ENCODE data around the gene HOXB9.

The HOXB9 gene

DNA sequence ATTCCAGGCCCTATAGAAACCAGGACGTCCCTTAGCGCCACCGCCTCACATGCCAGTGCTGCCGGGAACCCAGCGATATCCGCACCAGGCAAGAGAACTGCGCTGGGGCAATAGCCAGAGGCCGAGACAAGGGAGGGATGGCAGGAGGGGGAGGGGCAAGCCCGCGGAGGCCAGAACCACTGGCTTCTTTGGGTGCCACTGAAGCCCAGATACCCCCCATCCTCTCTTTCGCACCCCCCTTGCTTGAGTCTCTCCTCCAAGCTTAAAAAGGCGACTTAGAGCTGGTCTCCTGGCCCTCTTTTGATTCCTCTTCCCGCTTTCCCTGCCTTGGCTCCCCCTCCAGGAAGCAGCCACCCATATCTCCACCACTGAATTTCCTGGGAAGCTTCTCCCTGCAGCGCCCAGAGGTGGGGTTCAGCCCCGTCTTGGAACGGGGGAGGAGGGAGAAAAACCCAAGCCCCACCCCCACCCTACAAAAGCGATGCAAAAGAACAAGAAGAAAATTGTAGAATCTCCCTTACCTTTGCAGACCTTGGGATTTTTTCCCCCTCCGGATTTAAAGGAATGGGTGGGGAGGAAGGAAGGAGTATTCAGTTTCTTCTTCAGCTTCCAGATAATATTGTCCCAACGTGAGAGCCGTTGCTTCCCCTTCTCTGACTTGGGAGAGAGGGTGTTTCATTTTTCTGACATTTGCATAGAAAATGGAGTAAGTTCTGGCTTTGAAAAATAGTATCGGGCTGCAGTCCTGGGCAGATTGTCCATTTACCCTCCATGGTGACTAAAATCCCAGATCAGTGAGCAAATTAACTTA, 22.0 kb downstream of the HOXB9 start:
- peaks cover 38% of the 10 kb centered on the region for H3K27me3 Mint-ChIP-seq
- H3K36me3 Mint-ChIP-seq, result no peaks in the 10 kb centered on the region
- H3K4me1 Mint-ChIP-seq, result peaks cover 6% of the 10 kb centered on the region
- DNase-seq (ENCODE audit: low spot score in 2 of 2), result no peak
- no peak for ATAC-seq (ENCODE audit: low read depth)
- no peaks in the 10 kb centered on the region for H3K9me3 Mint-ChIP-seq
- H3K27ac Mint-ChIP-seq, result no peak overlapping the region
- no peak overlapping the region for H3K4me3 Mint-ChIP-seq

GRCh38 chr17:48601539-48602425, 24.4 kb downstream of the HOXB9 start:
- H3K4me3 Mint-ChIP-seq, result no peak overlapping the region
- no peak for ATAC-seq (ENCODE audit: low read depth)

DNA sequence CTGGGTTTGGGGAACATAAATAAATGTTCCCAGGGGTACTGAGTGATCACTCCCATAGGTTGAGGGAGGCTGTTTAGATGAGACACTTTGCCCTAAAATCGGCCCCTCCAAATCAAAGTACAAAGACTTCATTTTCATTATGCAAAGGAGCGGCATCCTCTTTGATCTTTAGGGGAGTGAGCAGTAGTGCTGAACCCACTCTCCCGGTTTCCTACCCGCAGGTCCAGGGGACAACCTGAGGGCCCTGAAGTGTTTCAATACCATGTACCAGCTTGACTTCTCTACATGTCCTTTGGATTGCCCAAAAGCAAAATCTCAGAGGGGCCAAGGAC, 25.0 kb downstream of the HOXB9 start:
- H3K4me1 Mint-ChIP-seq, result peaks cover 26% of the 10 kb centered on the region
- H3K27ac Mint-ChIP-seq, result no peak overlapping the region
- no peaks in the 10 kb centered on the region for H3K9me3 Mint-ChIP-seq
- DNase-seq (ENCODE audit: low spot score in 2 of 2) (no peak), ATAC-seq (ENCODE audit: low read depth) (no peak)
- no peak overlapping the region for H3K4me3 Mint-ChIP-seq
- H3K36me3 Mint-ChIP-seq, result no peaks in the 10 kb centered on the region
- peaks cover 48% of the 10 kb centered on the region for H3K27me3 Mint-ChIP-seq

More at GRCh38 chr17:48601539-48602425, 24.4 kb downstream of the HOXB9 start:
- Mint-ChIP-seq H3K27ac (no peak overlapping the region), H3K9me3 (no peaks in the 10 kb centered on the region), H3K4me1 (peaks cover 20% of the 10 kb centered on the region), H3K36me3 (no peaks in the 10 kb centered on the region), H3K27me3 (peaks cover 46% of the 10 kb centered on the region)
- no peak for DNase-seq (ENCODE audit: low spot score in 2 of 2)

DNA sequence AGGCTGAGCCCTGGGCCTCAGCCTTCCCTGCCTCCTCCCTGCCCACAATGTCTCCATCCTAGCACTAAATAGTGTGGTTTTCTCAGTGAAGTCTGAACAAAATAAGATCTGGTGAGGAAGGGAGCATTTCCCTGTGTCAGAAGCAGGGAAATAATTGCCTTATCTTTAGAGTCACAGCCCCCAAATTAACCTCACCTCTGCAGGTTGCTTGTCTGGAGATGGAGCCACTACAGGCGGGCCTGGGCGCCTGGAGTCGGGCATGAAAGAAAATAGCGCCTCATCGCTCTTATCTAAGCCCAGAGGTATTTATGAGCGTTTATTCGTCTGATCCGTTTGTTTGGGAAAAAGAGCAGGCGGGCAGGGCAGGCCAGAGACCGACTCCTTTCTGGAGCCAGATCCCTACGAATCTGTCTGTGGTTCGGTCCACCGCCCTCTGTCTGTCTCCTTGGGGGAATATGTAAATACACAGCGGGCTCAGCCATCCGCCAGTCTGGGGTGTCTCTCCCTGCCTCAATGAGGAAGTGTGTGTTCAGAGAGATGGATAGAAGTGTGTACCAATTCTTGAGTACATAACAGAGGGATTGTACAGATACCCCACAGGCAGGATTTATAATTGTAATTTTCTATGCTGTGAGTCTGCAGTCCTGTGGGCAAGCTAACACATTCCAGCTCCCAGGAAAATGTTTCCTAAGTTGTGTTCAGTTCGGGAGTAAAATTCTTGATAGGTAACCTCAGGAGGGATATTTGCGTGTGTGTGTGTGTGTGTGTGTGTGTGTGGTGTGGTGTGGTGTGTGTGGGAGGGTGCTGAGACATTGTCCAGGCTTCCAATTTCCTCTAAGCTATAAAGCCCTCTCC, 25.7 kb downstream of the HOXB9 start:
- Mint-ChIP-seq H3K9me3 (no peaks in the 10 kb centered on the region), H3K27me3 (peaks cover 52% of the 10 kb centered on the region), H3K4me1 (peaks cover 26% of the 10 kb centered on the region)

DNA sequence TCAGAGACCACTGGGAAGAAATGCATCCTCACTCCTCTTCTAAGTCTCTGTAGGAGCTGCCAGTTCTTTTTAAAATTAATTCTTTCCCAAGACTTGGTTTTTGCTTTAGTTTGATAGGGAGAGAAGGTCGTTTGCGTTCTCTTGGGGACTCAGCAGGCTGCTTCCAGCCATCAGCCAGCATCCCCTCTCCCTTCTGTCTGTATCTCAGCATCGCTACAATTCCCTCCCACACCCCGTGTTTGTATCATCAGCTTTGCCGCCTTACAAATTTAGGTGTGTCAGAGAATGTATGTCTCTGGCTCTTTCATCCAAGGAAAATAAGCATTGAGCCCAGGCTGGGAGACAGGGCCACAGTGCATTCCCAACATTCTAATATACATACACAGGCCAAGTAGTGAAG, 26.8 kb downstream of the HOXB9 start:
- peaks cover 23% of the 10 kb centered on the region for H3K4me1 Mint-ChIP-seq

More for the DNA sequence above, 25.7 kb downstream of the HOXB9 start:
- H3K27ac Mint-ChIP-seq, result no peak overlapping the region
- DNase-seq (ENCODE audit: low spot score in 2 of 2), result no peak
- H3K4me3 Mint-ChIP-seq, result no peak overlapping the region
- no peaks in the 10 kb centered on the region for H3K36me3 Mint-ChIP-seq
- ATAC-seq (ENCODE audit: low read depth), result no peak

GRCh38 chr17:48598736-48599135, 27.4 kb downstream of the HOXB9 start:
- DNase-seq (ENCODE audit: low spot score in 2 of 2) (no peak), ATAC-seq (ENCODE audit: low read depth) (no peak)
- Mint-ChIP-seq H3K27me3 (peaks cover 52% of the 10 kb centered on the region), H3K36me3 (no peaks in the 10 kb centered on the region), H3K27ac (no peak overlapping the region), H3K4me3 (no peak overlapping the region), H3K4me1 (peaks cover 25% of the 10 kb centered on the region), H3K9me3 (no peaks in the 10 kb centered on the region)

More for the DNA sequence above, 26.8 kb downstream of the HOXB9 start:
- H3K9me3 Mint-ChIP-seq, result no peaks in the 10 kb centered on the region
- no peak for DNase-seq (ENCODE audit: low spot score in 2 of 2)
- H3K4me3 Mint-ChIP-seq, result no peak overlapping the region
- no peaks in the 10 kb centered on the region for H3K36me3 Mint-ChIP-seq
- H3K27me3 Mint-ChIP-seq, result peaks cover 51% of the 10 kb centered on the region
- no peak for ATAC-seq (ENCODE audit: low read depth)
- H3K27ac Mint-ChIP-seq, result no peak overlapping the region

DNA sequence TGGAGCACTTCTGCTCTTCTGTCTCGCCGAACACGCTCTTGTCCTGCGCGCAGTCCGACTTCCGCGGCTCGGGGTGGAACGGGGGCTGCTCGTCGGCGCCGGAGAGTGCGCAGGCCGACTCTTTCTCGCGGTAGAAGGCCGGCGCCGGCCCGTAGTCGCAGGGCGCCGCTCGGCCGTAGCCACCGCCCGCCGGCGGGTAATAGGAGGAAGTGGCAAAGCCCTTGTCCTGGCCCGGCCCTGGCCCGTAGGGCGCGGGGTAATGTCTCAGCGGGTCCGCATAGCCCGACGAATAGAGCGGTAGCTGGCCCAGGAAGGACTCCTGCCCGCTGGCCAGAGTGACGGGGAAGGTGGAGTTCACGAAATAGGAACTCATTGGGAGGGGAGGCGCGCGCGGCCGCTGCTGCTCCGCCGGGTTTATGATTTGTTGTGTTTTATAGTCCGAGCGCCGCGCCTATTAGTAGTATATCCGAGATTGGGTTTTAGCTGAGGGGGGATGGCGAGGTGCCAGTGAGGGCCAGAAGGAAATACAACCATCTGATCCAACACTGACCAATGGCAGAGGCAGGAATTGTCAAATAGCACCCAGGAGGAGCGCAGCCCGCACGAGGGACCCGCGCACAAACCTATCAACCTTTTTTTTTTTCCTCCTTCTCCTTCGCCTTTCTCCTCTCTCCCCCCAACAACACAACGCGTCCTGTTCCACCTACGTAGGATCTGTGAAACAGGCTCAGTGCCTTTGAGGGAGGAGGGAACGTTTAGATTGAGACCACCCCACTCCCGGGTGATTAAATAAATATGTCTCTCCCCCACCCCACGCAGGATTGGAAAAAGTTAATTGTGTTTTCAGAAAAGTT, 28.2 kb downstream of the HOXB9 start:
- peak; percentile 39 for ATAC-seq (ENCODE audit: low read depth)
- peak overlapping the region; percentile 84 for H3K4me3 Mint-ChIP-seq
- no peaks in the 10 kb centered on the region for H3K36me3 Mint-ChIP-seq
- peak; percentile 42 to 68 for DNase-seq (ENCODE audit: low spot score in 2 of 2)
- H3K27ac Mint-ChIP-seq, result peak overlapping the region; percentile 73
- H3K4me1 Mint-ChIP-seq, result peaks cover 26% of the 10 kb centered on the region
- H3K27me3 Mint-ChIP-seq, result peaks cover 48% of the 10 kb centered on the region
- no peaks in the 10 kb centered on the region for H3K9me3 Mint-ChIP-seq

DNA sequence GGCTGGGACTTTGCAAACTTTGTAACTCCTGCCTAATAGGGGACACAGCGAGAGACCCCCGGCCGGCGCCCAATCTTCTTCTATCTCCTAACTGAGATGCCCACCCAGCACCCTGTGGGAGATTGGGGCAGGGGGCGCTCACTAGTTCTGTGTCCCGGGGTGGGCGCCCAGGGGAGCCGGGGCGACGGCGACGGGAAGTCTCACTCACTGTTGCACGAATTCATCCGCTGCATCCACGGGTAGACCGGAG, 28.7 kb downstream of the HOXB9 start:
- H3K27ac Mint-ChIP-seq, result peak overlapping the region; percentile 73
- H3K36me3 Mint-ChIP-seq, result no peaks in the 10 kb centered on the region
- peak overlapping the region; percentile 84 for H3K4me3 Mint-ChIP-seq
- DNase-seq (ENCODE audit: low spot score in 2 of 2) (no peak), ATAC-seq (ENCODE audit: low read depth) (no peak)
- H3K9me3 Mint-ChIP-seq, result no peaks in the 10 kb centered on the region
- H3K27me3 Mint-ChIP-seq, result peaks cover 50% of the 10 kb centered on the region
- H3K4me1 Mint-ChIP-seq, result peaks cover 26% of the 10 kb centered on the region

DNA sequence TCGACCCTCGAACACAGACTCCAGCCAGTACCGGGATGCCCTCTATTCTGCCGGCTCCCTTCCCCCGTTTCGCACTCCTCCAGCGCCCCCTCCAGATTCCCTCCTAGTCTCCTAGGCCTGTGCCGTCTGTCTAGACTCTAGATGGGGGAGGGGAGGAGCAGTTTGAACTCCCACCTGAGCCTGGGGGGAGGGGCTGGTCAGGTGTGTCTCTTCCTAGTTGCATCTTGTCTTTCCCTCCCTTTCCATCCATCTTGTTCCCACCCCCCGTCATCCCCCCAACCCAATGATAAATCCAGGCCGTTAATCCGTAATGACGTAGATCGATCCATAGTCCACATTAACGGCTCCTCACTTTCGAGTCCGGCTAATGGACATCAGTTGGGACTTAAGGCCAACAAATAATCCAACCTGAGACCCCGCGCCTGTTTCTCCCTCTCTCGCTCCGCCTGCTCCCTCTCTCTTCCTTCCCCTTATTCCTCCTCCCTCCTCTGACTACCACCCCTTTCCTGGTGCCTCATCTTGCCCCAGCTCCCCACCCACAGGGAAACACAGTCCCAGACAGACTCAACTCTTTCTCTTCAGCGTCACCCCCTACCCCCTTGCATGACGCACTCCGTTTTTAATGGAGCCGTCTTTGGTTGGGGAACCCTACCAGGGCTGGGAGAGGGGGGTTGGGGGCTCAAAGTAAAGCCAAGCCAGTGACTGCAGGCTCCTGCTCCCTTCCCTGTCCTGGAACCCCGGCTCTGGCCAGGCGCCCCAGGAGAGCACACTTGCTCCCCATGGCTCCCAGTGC, 29.2 kb downstream of the HOXB9 start:
- no peak for DNase-seq (ENCODE audit: low spot score in 2 of 2)
- Mint-ChIP-seq H3K9me3 (no peaks in the 10 kb centered on the region), H3K27ac (peak overlapping the region; percentile 73), H3K27me3 (peaks cover 51% of the 10 kb centered on the region), H3K36me3 (no peaks in the 10 kb centered on the region), H3K4me1 (peaks cover 25% of the 10 kb centered on the region), H3K4me3 (peak overlapping the region; percentile 84)
- no peak for ATAC-seq (ENCODE audit: low read depth)

GRCh38 chr17:48596000-48596734, 30.0 kb downstream of the HOXB9 start:
- DNase-seq (ENCODE audit: low spot score in 2 of 2) (no peak), ATAC-seq (ENCODE audit: low read depth) (no peak)
- H3K36me3 Mint-ChIP-seq, result no peaks in the 10 kb centered on the region
- peak overlapping the region; percentile 73 for H3K27ac Mint-ChIP-seq
- peak overlapping the region; percentile 67 for H3K4me3 Mint-ChIP-seq
- peaks cover 25% of the 10 kb centered on the region for H3K4me1 Mint-ChIP-seq
- peaks cover 56% of the 10 kb centered on the region for H3K27me3 Mint-ChIP-seq
- no peaks in the 10 kb centered on the region for H3K9me3 Mint-ChIP-seq

DNA sequence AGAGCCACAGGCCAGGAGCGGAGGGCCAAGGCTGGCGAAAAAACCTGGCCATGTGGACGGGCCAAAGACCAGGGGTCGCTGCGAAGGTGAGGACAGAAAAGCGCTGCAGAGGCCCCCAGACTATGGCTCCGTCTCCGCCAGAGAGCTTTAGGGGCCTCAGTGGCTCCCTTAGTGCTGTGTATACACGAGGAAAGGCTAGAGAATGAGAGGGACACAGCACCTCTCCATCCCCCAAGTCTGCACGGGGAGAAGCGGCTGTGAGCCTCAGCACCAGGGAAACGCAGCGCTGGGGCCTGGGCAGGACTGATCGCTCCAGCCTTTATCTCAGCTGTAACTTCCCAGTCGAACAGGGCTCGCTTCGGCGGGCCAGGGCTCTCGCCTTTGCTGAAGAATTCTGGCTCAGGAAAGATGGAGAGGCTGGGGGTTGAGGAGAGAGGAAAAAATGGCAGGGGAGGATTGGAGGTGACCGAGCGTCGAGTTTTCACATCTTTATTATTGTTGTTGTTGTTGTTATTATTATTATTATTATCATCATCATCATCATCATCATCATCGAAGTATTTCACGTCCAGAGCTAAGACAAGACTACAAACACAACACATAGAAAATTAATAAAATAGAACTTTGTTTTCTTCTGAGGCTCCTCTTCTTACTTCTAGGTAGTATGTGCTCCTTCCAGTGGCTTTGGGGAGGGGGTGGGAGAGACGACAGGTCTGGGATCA, 30.7 kb downstream of the HOXB9 start:
- Mint-ChIP-seq H3K9me3 (no peaks in the 10 kb centered on the region), H3K27me3 (peaks cover 53% of the 10 kb centered on the region), H3K36me3 (no peaks in the 10 kb centered on the region), H3K4me3 (no peak overlapping the region), H3K4me1 (peaks cover 25% of the 10 kb centered on the region), H3K27ac (peak overlapping the region; percentile 47)
- DNase-seq (ENCODE audit: low spot score in 2 of 2), result no peak
- no peak for ATAC-seq (ENCODE audit: low read depth)

All from memory B cell (primary cell).